HCT116 (cell line): ENCODE measurements around the gene RAB26. TPM values are rescaled to one million over a fixed set of nuclear protein-coding genes. Genes with fewer than 3 reads are reported as not detected.

Experiments
- ATAC-seq: fragments of 200-7000 bp; cut with Tn5 transposase; 2 replicates; pipeline ENCODE4 v1.9.1; 2020; ENCODE audit warnings: mild to moderate bottlenecking, moderate library complexity
- BruUV-seq: library from RNA; stranded (reverse); fragments of 400-500 nt; replicated peaks from 2 replicates; lab custom pipeline; 2021; lab: Mats Ljungman, UMichigan
- CTCF ChIA-PET: fragments of 300-600 bp; sonication (Branson Sonifier 250); formaldehyde crosslinking; loops from one replicate; lab custom pipeline; 2021; ENCODE audit warnings: antibody characterized with exemption; lab: Charles Lee
- POLR2A ChIA-PET: fragments of 300-600, 350-600 bp; sonication (Branson Sonifier 250); formaldehyde crosslinking; loops from one replicate; lab custom pipeline; 2021; ENCODE audit warnings: antibody characterized with exemption; lab: Charles Lee
- RAD21 ChIA-PET, 2 experiments: fragments of 300-600 bp; sonication (Branson Sonifier 250); formaldehyde crosslinking; loops; one replicate each; lab custom pipeline; 2023; ENCODE audit warnings: low total read pairs in 2 of 2; ENCODE audit not compliant: uncharacterized antibody in 2 of 2, unreplicated experiment in 2 of 2, low non-redundant PET in 1 of 2; lab: Charles Lee
- DNase-seq: peaks from one replicate; pipeline ENCODE4 v3.0.0-alpha.2; 2010; ENCODE audit warnings: low read depth, low spot score
- H2AFZ ChIP-seq: fragments of 200-600 bp; shearing (Covaris generic), sonication (generic); 2 replicates; pipeline ENCODE4 v1.6.1; 2017; ENCODE audit warnings: low read depth, mixed run types, mixed read lengths, antibody characterized with exemption, low read length; ENCODE audit not compliant: poor library complexity, severe bottlenecking
- H3K27ac ChIP-seq: 2 replicates; pipeline ENCODE4 v1.5.1; 2012; ENCODE audit warnings: low read depth, low read length
- H3K27me3 ChIP-seq: fragments of 200-600 bp; sonication (generic); 2 replicates; pipeline ENCODE4 v1.6.1; 2016; ENCODE audit warnings: mixed run types, low read length, mixed read lengths; ENCODE audit not compliant: insufficient read depth
- H3K36me3 ChIP-seq, 2 experiments: fragments of 200-500 bp in 1 of 2; fragments of 200-600 bp in 1 of 2; sonication (Bioruptor generic) in 1 of 2; sonication (generic) in 1 of 2; 2 replicates each; pipeline versions ENCODE4 v1.5.1 to v1.6.1; 2014 to 2016; ENCODE audit warnings: low read length in 2 of 2, inconsistent platforms in 1 of 2, mixed read lengths in 1 of 2, mixed run types in 1 of 2; ENCODE audit not compliant: insufficient read depth in 2 of 2, control insufficient read depth in 1 of 2
- H3K4me1 ChIP-seq, 2 experiments: fragments of 200-600 bp in 1 of 2; sonication (generic) in 1 of 2; 2 replicates each; pipeline versions ENCODE4 v1.5.1 to v1.6.1; 2012 to 2017; ENCODE audit warnings: low read length in 2 of 2, inconsistent platforms in 1 of 2, mild to moderate bottlenecking in 1 of 2, mixed read lengths in 1 of 2, mixed run types in 1 of 2, moderate library complexity in 1 of 2; ENCODE audit not compliant: insufficient read depth in 2 of 2, control insufficient read depth in 1 of 2
- H3K4me2 ChIP-seq: fragments of 200-600 bp; sonication (generic); 2 replicates; pipeline ENCODE4 v1.6.1; 2017; ENCODE audit warnings: mixed run types, low read length, mixed read lengths
- H3K4me3 ChIP-seq, 2 experiments: fragments of 200-600 bp in 1 of 2; sonication (generic) in 1 of 2; replicated peaks in 1 of 2; 2 replicates each; pipeline ENCODE4 v1.5.1; 2011 to 2016; ENCODE audit warnings: low read length in 2 of 2, control low read depth in 1 of 2, low read depth in 1 of 2, mild to moderate bottlenecking in 1 of 2, mixed read lengths in 1 of 2, mixed run types in 1 of 2
- H3K79me2 ChIP-seq: fragments of 200-600 bp; sonication (generic); 2 replicates; pipeline ENCODE4 v1.6.1; 2017; ENCODE audit warnings: mild to moderate bottlenecking, mixed run types, low read length, moderate library complexity, mixed read lengths; ENCODE audit not compliant: insufficient read depth
- H3K9ac ChIP-seq: fragments of 200-600 bp; sonication (generic); 2 replicates; pipeline ENCODE4 v1.6.1; 2016; ENCODE audit warnings: low read length, mixed read lengths
- H3K9me2 ChIP-seq: fragments of 200-600 bp; sonication (generic), shearing (Covaris generic); 2 replicates; pipeline ENCODE4 v1.6.1; 2017; ENCODE audit warnings: mixed run types, mild to moderate bottlenecking, moderate library complexity; ENCODE audit not compliant: insufficient read depth
- H3K9me3 ChIP-seq, 2 experiments: fragments of 200-500 bp in 1 of 2; fragments of 200-600 bp in 1 of 2; sonication (Bioruptor generic) in 1 of 2; sonication (generic) in 1 of 2; 2 replicates each; pipeline ENCODE4 v1.6.1; 2014 to 2017; ENCODE audit warnings: low read length in 2 of 2, mixed read lengths in 2 of 2, inconsistent platforms in 1 of 2, low read depth in 1 of 2, mild to moderate bottlenecking in 1 of 2, mixed run types in 1 of 2, moderate library complexity in 1 of 2; ENCODE audit not compliant: control insufficient read depth in 1 of 2, insufficient read depth in 1 of 2
- H4K20me1 ChIP-seq: fragments of 200-600 bp; sonication (generic), shearing (Covaris generic); 2 replicates; pipeline ENCODE4 v1.6.1; 2017; ENCODE audit warnings: mixed run types, mild to moderate bottlenecking, moderate library complexity; ENCODE audit not compliant: insufficient read depth
- FOSL1 ChIP-seq: IDR thresholded peaks from 2 replicates; pipeline ENCODE4 v1.6.1; 2012; ENCODE audit warnings: low read depth
- SRF ChIP-seq: IDR thresholded peaks from 2 replicates; pipeline ENCODE4 v1.6.1; 2012; ENCODE audit warnings: low read depth
- ZFX ChIP-seq: fragments of 450-650 bp; IDR thresholded peaks from 2 replicates; pipeline ENCODE4 v1.6.1; 2017
- intact Hi-C: fragments of 100-400 bp; cut with micrococcal nuclease; formaldehyde crosslinking; loops from 2 replicates; pipeline ENCODE4 v1.10.0; 2022
- total RNA-seq: library from RNA; stranded (reverse); gene quantifications from one replicate; pipeline ENCODE4 v1.2.1, GENCODE V29; 2021; ENCODE audit not compliant: unreplicated experiment
- TF ChIP-seq, protein P1 (sequence below), 3 experiments: fragments of 200-600 bp in 1 of 3; sonication (generic) in 1 of 3; IDR thresholded peaks in 2 of 3; conservative IDR thresholded peaks in 1 of 3; 2 replicates each; pipeline ENCODE4 v1.5.1; 2012 to 2017; ENCODE audit warnings: low read depth in 2 of 3, low read length in 2 of 3, antibody characterized with exemption in 1 of 3, borderline replicate concordance in 1 of 3, control low read depth in 1 of 3, mild to moderate bottlenecking in 1 of 3, mixed read lengths in 1 of 3, mixed run types in 1 of 3, moderate library complexity in 1 of 3; ENCODE audit not compliant: insufficient read depth in 1 of 3
- TF ChIP-seq, protein P2 (sequence below): IDR thresholded peaks from 2 replicates; pipeline ENCODE4 v1.6.1; 2012; ENCODE audit warnings: low read depth
- TF ChIP-seq, protein P3 (sequence below): IDR thresholded peaks from 2 replicates; pipeline ENCODE4 v1.6.1; 2012

The RAB26 gene
- total RNA-seq, 1 experiment from 2014 or later, result 44.9 TPM

DNA sequence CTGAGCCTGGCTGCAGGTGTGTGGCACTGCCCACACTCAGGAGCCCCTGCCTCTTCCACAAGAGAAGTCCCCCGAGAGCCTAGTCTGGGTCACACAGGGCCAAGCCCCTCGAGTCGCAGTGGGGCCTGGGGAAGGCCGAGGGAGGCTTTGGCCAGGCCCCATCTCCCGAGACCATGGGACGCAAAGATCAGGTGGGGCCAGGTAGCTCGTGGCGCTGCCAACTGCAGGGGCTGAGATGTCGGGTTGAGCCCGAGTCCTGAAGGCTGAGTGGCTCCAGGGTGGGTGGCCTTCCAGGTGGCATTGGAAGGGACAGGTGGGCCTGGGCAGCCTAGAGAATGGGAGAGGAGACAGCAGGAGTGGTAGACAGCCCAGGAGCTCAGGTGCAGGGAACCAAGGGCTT lies 13.5 kb downstream of the RAB26 start:
- H3K27me3 ChIP-seq, result no peaks in the 10 kb centered on the region
- H2AFZ ChIP-seq, result no peak overlapping the region
- no peaks in the 10 kb centered on the region for H3K9me2 ChIP-seq
- CTCF ChIA-PET, result no interaction called here
- peak overlapping the region; percentile 84 for H3K4me2 ChIP-seq
- intact Hi-C loops, result no loop called here
- peak overlapping the region; percentile 67 for H3K9ac ChIP-seq
- POLR2A ChIA-PET, result interaction anchor here (1.1 to 1.3 kb wide), 2 partner anchors 10 to 11 kb away, joined by 3 to 5 read pairs; no protein-coding TSS in a partner anchor
- H3K4me1 ChIP-seq, result peaks cover 48 to 69% of the 10 kb centered on the region in 2 experiments
- peaks cover 95% of the 10 kb centered on the region for H3K79me2 ChIP-seq
- TF ChIP-seq, protein P1, sequence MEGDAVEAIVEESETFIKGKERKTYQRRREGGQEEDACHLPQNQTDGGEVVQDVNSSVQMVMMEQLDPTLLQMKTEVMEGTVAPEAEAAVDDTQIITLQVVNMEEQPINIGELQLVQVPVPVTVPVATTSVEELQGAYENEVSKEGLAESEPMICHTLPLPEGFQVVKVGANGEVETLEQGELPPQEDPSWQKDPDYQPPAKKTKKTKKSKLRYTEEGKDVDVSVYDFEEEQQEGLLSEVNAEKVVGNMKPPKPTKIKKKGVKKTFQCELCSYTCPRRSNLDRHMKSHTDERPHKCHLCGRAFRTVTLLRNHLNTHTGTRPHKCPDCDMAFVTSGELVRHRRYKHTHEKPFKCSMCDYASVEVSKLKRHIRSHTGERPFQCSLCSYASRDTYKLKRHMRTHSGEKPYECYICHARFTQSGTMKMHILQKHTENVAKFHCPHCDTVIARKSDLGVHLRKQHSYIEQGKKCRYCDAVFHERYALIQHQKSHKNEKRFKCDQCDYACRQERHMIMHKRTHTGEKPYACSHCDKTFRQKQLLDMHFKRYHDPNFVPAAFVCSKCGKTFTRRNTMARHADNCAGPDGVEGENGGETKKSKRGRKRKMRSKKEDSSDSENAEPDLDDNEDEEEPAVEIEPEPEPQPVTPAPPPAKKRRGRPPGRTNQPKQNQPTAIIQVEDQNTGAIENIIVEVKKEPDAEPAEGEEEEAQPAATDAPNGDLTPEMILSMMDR (IDR thresholded peaks at IDR 0.05 in 2 of 3, conservative IDR thresholded peaks at IDR 0.05 in 1 of 3; ENCODE audit: borderline replicate concordance in 1 of 3, insufficient read depth in 1 of 3, low read depth in 2 of 3, low read length in 2 of 3), result no peak
- TF ChIP-seq, protein P2, sequence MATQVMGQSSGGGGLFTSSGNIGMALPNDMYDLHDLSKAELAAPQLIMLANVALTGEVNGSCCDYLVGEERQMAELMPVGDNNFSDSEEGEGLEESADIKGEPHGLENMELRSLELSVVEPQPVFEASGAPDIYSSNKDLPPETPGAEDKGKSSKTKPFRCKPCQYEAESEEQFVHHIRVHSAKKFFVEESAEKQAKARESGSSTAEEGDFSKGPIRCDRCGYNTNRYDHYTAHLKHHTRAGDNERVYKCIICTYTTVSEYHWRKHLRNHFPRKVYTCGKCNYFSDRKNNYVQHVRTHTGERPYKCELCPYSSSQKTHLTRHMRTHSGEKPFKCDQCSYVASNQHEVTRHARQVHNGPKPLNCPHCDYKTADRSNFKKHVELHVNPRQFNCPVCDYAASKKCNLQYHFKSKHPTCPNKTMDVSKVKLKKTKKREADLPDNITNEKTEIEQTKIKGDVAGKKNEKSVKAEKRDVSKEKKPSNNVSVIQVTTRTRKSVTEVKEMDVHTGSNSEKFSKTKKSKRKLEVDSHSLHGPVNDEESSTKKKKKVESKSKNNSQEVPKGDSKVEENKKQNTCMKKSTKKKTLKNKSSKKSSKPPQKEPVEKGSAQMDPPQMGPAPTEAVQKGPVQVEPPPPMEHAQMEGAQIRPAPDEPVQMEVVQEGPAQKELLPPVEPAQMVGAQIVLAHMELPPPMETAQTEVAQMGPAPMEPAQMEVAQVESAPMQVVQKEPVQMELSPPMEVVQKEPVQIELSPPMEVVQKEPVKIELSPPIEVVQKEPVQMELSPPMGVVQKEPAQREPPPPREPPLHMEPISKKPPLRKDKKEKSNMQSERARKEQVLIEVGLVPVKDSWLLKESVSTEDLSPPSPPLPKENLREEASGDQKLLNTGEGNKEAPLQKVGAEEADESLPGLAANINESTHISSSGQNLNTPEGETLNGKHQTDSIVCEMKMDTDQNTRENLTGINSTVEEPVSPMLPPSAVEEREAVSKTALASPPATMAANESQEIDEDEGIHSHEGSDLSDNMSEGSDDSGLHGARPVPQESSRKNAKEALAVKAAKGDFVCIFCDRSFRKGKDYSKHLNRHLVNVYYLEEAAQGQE, result no peak
- TF ChIP-seq, protein P3, sequence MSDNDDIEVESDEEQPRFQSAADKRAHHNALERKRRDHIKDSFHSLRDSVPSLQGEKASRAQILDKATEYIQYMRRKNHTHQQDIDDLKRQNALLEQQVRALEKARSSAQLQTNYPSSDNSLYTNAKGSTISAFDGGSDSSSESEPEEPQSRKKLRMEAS, result no peak
- no peak for TF ChIP-seq SRF
- TF ChIP-seq FOSL1, result no peak
- no peak for TF ChIP-seq ZFX
- TF ChIP-seq, all 23 proteins: peak for 0
- Histone ChIP-seq H3K27ac (peak overlapping the region; percentile 90), H3K36me3 (peaks cover 4 to 21% of the 10 kb centered on the region in 2 experiments; a peak in 3 of 4 replicates), H3K4me3 (no peak overlapping the region), H4K20me1 (no peaks in the 10 kb centered on the region), H3K9me3 (no peaks in the 10 kb centered on the region)
- no peak for DNase-seq
- BruUV-seq, result no TSS peak
- RAD21 ChIA-PET, result no interaction called here
- no peak for ATAC-seq
